ENCODE data around the gene LRRC71.

- TF ChIP-seq, protein P1, sequence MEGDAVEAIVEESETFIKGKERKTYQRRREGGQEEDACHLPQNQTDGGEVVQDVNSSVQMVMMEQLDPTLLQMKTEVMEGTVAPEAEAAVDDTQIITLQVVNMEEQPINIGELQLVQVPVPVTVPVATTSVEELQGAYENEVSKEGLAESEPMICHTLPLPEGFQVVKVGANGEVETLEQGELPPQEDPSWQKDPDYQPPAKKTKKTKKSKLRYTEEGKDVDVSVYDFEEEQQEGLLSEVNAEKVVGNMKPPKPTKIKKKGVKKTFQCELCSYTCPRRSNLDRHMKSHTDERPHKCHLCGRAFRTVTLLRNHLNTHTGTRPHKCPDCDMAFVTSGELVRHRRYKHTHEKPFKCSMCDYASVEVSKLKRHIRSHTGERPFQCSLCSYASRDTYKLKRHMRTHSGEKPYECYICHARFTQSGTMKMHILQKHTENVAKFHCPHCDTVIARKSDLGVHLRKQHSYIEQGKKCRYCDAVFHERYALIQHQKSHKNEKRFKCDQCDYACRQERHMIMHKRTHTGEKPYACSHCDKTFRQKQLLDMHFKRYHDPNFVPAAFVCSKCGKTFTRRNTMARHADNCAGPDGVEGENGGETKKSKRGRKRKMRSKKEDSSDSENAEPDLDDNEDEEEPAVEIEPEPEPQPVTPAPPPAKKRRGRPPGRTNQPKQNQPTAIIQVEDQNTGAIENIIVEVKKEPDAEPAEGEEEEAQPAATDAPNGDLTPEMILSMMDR (IDR thresholded peaks at IDR 0.05): no peak
- TF ChIP-seq POLR2AphosphoS5 (IDR thresholded peaks at IDR 0.05) (no peak), EP300 (IDR thresholded peaks at IDR 0.05) (no peak), POLR2A (IDR thresholded peaks at IDR 0.05) (no peak)
These were observed 37.9 kb upstream of the LRRC71 start for GRCh38 chr1:156882543-156882942.
